SIG-M5 treated with dmso at 0.1 percent for 504 hours (cell line): ENCODE data around the gene DYNLT5.

Source experiments
- DNase-seq: peaks from one replicate; lab custom pipeline; 2025; ENCODE audit not compliant: unreplicated experiment; lab: John Stamatoyannopoulos, UW

The DYNLT5 gene

GRCh38 chr1:66747501-66747900, 4.8 kb upstream of the DYNLT5 start:
- no peak for DNase-seq

- no peak for DNase-seq
Observed at GRCh38 chr1:66750577-66750976, 1.7 kb upstream of the DYNLT5 start.

- no peak for DNase-seq
Observed at GRCh38 chr1:66751160-66751559, 1.1 kb upstream of the DYNLT5 start.

GRCh38 chr1:66752671-66753371, 562 bp downstream of the DYNLT5 start:
- no peak for DNase-seq

- DNase-seq = no peak
Observed at GRCh38 chr1:66757722-66758240, 5.5 kb downstream of the DYNLT5 start.

- DNase-seq = no peak
Observed at GRCh38 chr1:66758241-66758755, 6.0 kb downstream of the DYNLT5 start.

- no peak for DNase-seq
Observed at GRCh38 chr1:66760506-66760905, 8.2 kb downstream of the DYNLT5 start.

- peak; percentile 34 for DNase-seq
Observed at GRCh38 chr1:66761221-66761620, 9.0 kb downstream of the DYNLT5 start.

GRCh38 chr1:66764994-66765578, 12.8 kb downstream of the DYNLT5 start:
- DNase-seq = peak; percentile 40

GRCh38 chr1:66767626-66768025, 15.4 kb downstream of the DYNLT5 start:
- no peak for DNase-seq

- DNase-seq = no peak
Observed at GRCh38 chr1:66768965-66769364, 16.7 kb downstream of the DYNLT5 start.

- DNase-seq = no peak
Observed at GRCh38 chr1:66769512-66770229, 17.4 kb downstream of the DYNLT5 start.

- DNase-seq = no peak
Observed at GRCh38 chr1:66770240-66770639, 18.0 kb downstream of the DYNLT5 start.

GRCh38 chr1:66770694-66771093, 18.4 kb downstream of the DYNLT5 start:
- DNase-seq = no peak

- DNase-seq = no peak
Observed at GRCh38 chr1:66773227-66773626, 21.0 kb downstream of the DYNLT5 start.

- no peak for DNase-seq
Observed at GRCh38 chr1:66774438-66774837, 22.2 kb downstream of the DYNLT5 start.

GRCh38 chr1:66775646-66776045, 23.4 kb downstream of the DYNLT5 start:
- DNase-seq = no peak

- no peak for DNase-seq
Observed at GRCh38 chr1:66777831-66778230, 25.6 kb downstream of the DYNLT5 start.

GRCh38 chr1:66778266-66778665, 26.0 kb downstream of the DYNLT5 start:
- no peak for DNase-seq

- DNase-seq = no peak
Observed at GRCh38 chr1:66778969-66779368, 26.7 kb downstream of the DYNLT5 start.

- DNase-seq = no peak
Observed at GRCh38 chr1:66779475-66780078, 27.3 kb downstream of the DYNLT5 start.
